HG03521 (cell line): ENCODE results near the gene C2orf92.

Experiments
- ATAC-seq: cut with Tn5 transposase; IDR thresholded peaks from one replicate; pipeline ENCODE4 v1.9.1; 2021; ENCODE audit warnings: mild to moderate bottlenecking, moderate library complexity; ENCODE audit not compliant: unreplicated experiment

C2orf92 gene

GRCh38 chr2:97740590-97741182 lies 71.2 kb downstream of the C2orf92 start:
- no peak for ATAC-seq

- ATAC-seq, result no peak
Measured at GRCh38 chr2:97741251-97741650, 71.7 kb downstream of the C2orf92 start.

- ATAC-seq, result no peak
Measured at GRCh38 chr2:97741686-97742085, 72.2 kb downstream of the C2orf92 start.

- ATAC-seq, result no peak
Measured at GRCh38 chr2:97742381-97742847, 72.9 kb downstream of the C2orf92 start.

- no peak for ATAC-seq
Measured at GRCh38 chr2:97743913-97744312, 74.4 kb downstream of the C2orf92 start.

GRCh38 chr2:97745474-97746174 lies 76.1 kb downstream of the C2orf92 start:
- no peak for ATAC-seq

GRCh38 chr2:97747285-97747684 lies 77.8 kb downstream of the C2orf92 start:
- no peak for ATAC-seq

- ATAC-seq, result no peak
Measured at GRCh38 chr2:97747716-97748115, 78.2 kb downstream of the C2orf92 start.

GRCh38 chr2:97749581-97749980 lies 80.1 kb downstream of the C2orf92 start:
- no peak for ATAC-seq

GRCh38 chr2:97750017-97750416 lies 80.5 kb downstream of the C2orf92 start:
- ATAC-seq, result no peak

GRCh38 chr2:97751752-97752151 lies 82.2 kb downstream of the C2orf92 start:
- no peak for ATAC-seq
